Nephron progenitor cell (in vitro differentiated cells): Measurements from ENCODE around the gene NME4.

Source experiments
- DNase-seq: peaks from one replicate; pipeline ENCODE4 v3.0.0; 2021
- H3K27ac Mint-ChIP-seq: 2 replicates; pipeline ENCODE4 v1.8.0; 2021; ENCODE audit warnings: mild to moderate bottlenecking, moderate library complexity, mixed read lengths
- H3K27me3 Mint-ChIP-seq: 2 replicates; pipeline ENCODE4 v1.8.0; 2021; ENCODE audit warnings: mild to moderate bottlenecking, low read depth, mixed read lengths; ENCODE audit not compliant: poor library complexity
- H3K36me3 Mint-ChIP-seq: 2 replicates; pipeline ENCODE4 v1.8.0; 2021; ENCODE audit warnings: low read depth, mixed read lengths
- H3K4me1 Mint-ChIP-seq: 2 replicates; pipeline ENCODE4 v1.8.0; 2021; ENCODE audit warnings: mixed read lengths
- H3K4me3 Mint-ChIP-seq: 2 replicates; pipeline ENCODE4 v1.8.0; 2021; ENCODE audit warnings: mild to moderate bottlenecking, moderate library complexity, mixed read lengths
- H3K9me3 Mint-ChIP-seq: 2 replicates; pipeline ENCODE4 v1.8.0; 2021; ENCODE audit warnings: mild to moderate bottlenecking, moderate library complexity, mixed read lengths
- CTCF ChIP-seq: fragments of 200-600 bp; sonication (generic); IDR thresholded peaks from 2 replicates; pipeline ENCODE4 v1.5.0; 2021; ENCODE audit warnings: antibody characterized with exemption

Gene NME4

GRCh38 chr16:444027-444426 lies 47.0 kb downstream of the NME4 start:
- Mint-ChIP-seq H3K36me3 (peaks cover 49% of the 10 kb centered on the region), H3K4me1 (peaks cover 28% of the 10 kb centered on the region), H3K27ac (peak overlapping the region; percentile 80)

DNA sequence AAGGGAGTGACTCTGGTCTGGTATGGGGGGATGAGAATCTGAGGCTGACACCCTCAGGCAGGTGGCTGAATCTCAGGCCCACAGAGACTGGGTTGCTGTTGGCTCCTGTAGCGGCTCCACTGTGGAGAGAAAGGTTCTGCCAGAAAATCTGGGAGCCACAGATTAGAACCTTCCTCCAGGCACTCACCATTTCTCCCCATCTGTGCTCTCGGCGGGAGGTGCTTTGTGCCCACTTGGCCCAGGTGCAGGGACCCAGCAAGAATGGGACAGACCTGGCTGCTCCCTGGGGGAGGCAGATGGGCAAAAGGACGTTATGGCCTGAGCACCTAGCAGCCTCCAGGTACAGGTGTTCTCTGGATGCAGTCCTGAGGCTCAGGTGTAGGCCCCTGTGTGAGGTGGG lies 48.6 kb downstream of the NME4 start:
- Mint-ChIP-seq H3K4me1 (peaks cover 28% of the 10 kb centered on the region), H3K9me3 (peaks cover 3% of the 10 kb centered on the region), H3K27ac (peak overlapping the region; percentile 57)

More at GRCh38 chr16:444027-444426, 47.0 kb downstream of the NME4 start:
- H3K9me3 Mint-ChIP-seq, result peaks cover 3% of the 10 kb centered on the region
- H3K4me3 Mint-ChIP-seq, result no peak overlapping the region
- TF ChIP-seq CTCF, result no peak
- no peak for DNase-seq
- no peaks in the 10 kb centered on the region for H3K27me3 Mint-ChIP-seq

More for the DNA sequence above, 48.6 kb downstream of the NME4 start:
- TF ChIP-seq CTCF, result no peak
- no peak for DNase-seq
- peaks cover 39% of the 10 kb centered on the region for H3K36me3 Mint-ChIP-seq
- no peaks in the 10 kb centered on the region for H3K27me3 Mint-ChIP-seq
- H3K4me3 Mint-ChIP-seq, result no peak overlapping the region
